Neural cell (in vitro differentiated cells): ENCODE results near the gene SVOPL.

Experiments used
- CTCF ChIP-seq: fragments of 450-650 bp; IDR thresholded peaks from 2 replicates; pipeline ENCODE4 v1.5.1; 2014; ENCODE audit warnings: antibody characterized with exemption, mild to moderate bottlenecking, moderate library complexity; ENCODE audit not compliant: poor library complexity, severe bottlenecking
- EP300 ChIP-seq: fragments of 450-650 bp; conservative IDR thresholded peaks from 2 replicates; pipeline ENCODE4 v1.6.1; 2014; ENCODE audit warnings: antibody characterized with exemption, mild to moderate bottlenecking, moderate library complexity; ENCODE audit not compliant: poor library complexity, severe bottlenecking
- EZH2 ChIP-seq: fragments of 200-600, 300-800 bp; shearing (Covaris generic), sonication (generic); IDR thresholded peaks from 2 replicates; pipeline ENCODE4 v1.6.1; 2014; ENCODE audit warnings: antibody characterized with exemption, low read length, borderline replicate concordance, mild to moderate bottlenecking; ENCODE audit not compliant: insufficient read depth, poor library complexity, severe bottlenecking
- POLR2AphosphoS5 ChIP-seq: IDR thresholded peaks from 2 replicates; pipeline ENCODE4 v1.6.1; 2012
- REST ChIP-seq: IDR thresholded peaks from 2 replicates; pipeline ENCODE4 v1.6.1; 2012; ENCODE audit warnings: borderline replicate concordance
- SMC3 ChIP-seq: fragments of 450-650 bp; conservative IDR thresholded peaks from 2 replicates; pipeline ENCODE4 v1.6.1; 2014; ENCODE audit warnings: antibody characterized with exemption, mild to moderate bottlenecking, moderate library complexity; ENCODE audit not compliant: poor library complexity
- TAF1 ChIP-seq: IDR thresholded peaks from 2 replicates; pipeline ENCODE4 v1.6.1; 2012; ENCODE audit warnings: low read depth

GRCh38 chr7:138584696-138585095 lies 116.5 kb downstream of the SVOPL start:
- TF ChIP-seq CTCF (no peak), TAF1 (no peak), POLR2AphosphoS5 (no peak), REST (no peak), EZH2 (no peak), EP300 (no peak), SMC3 (no peak)
